Heart left ventricle (tissue), 13 donors: ENCODE measurements around the gene GALNT2.

Experiments
- POLR2A ChIP-seq, 2 donors: fragments of 450-650 bp; IDR thresholded peaks; one replicate each; pipeline ENCODE4 v1.6.1; 2017; ENCODE audit warnings: antibody characterized with exemption in 2 of 2, mild to moderate bottlenecking in 2 of 2, moderate library complexity in 2 of 2
- TF ChIP-seq, protein P1 (sequence below), 12 donors: fragments of 200-600 bp; sonication (generic) in 4 of 12; IDR thresholded peaks; one replicate each; pipeline versions ENCODE4 v1.5.0 to v1.8.0; 2018 to 2022; ENCODE audit warnings: antibody characterized with exemption in 12 of 12, mild to moderate bottlenecking in 5 of 12
- donor health status: ischemic (EF 13 %, LVEDD 7.1; RV severe dilation, severe dysfunction).
- donor health status: DM: no; HTN: yes; CAD: no.
- donor health status: DM: no; HTN: no; CAD: no.
- donor health status: ischemic (EF 25% LVEDD 6.9; RV normal size, moderate dysfunction).
- donor health status: ischemic (EF 25% LVEDD 5.7; RV mildly dilated, moderate dysfunction).
- donor health status: ischemic (EF 35%, LVEDD 5.7; RV mildly dilated, moderate dysfunction).
- donor health status: nonischemic (EF 11% LVEDD 7.7; RV severe dilation, severe dysfunction).
- donor health status: DM: yes; HTN: yes; CAD: no.
- donor health status: PGD.
- donor health status: ischemic (EF 29% LVEDD 5.4; RV normal size, mild dysfunction).
- donor health status: nonischemic (EF 23%, LVEDD 6.1; RV moderate dilation, normal function).

DNA sequence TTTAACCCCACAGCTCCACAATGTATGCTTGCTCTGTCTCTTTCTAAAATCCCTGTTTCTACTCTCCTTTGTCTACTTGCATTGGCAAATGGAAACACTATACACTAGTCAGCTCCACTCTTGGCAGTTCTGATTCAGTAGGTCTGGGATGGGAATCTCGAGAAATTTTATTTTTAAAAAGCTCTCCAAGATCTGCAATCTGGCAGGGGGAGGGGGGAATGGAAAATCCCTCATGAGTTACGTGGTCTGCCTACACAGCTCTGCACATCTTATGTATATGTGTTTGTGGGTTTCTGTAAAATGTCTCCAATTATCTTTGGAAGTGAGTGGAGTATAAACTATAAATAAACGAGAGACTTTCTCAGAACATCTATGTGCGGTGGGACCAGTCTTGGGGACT is 9.9 kb upstream of the GALNT2 start:
- TF ChIP-seq, protein P1, sequence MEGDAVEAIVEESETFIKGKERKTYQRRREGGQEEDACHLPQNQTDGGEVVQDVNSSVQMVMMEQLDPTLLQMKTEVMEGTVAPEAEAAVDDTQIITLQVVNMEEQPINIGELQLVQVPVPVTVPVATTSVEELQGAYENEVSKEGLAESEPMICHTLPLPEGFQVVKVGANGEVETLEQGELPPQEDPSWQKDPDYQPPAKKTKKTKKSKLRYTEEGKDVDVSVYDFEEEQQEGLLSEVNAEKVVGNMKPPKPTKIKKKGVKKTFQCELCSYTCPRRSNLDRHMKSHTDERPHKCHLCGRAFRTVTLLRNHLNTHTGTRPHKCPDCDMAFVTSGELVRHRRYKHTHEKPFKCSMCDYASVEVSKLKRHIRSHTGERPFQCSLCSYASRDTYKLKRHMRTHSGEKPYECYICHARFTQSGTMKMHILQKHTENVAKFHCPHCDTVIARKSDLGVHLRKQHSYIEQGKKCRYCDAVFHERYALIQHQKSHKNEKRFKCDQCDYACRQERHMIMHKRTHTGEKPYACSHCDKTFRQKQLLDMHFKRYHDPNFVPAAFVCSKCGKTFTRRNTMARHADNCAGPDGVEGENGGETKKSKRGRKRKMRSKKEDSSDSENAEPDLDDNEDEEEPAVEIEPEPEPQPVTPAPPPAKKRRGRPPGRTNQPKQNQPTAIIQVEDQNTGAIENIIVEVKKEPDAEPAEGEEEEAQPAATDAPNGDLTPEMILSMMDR (IDR thresholded peaks at IDR 0.05), result no peak
- TF ChIP-seq POLR2A (IDR thresholded peaks at IDR 0.05), result no peak
